ENCODE results near the gene TENM4.

The TENM4 gene

DNA sequence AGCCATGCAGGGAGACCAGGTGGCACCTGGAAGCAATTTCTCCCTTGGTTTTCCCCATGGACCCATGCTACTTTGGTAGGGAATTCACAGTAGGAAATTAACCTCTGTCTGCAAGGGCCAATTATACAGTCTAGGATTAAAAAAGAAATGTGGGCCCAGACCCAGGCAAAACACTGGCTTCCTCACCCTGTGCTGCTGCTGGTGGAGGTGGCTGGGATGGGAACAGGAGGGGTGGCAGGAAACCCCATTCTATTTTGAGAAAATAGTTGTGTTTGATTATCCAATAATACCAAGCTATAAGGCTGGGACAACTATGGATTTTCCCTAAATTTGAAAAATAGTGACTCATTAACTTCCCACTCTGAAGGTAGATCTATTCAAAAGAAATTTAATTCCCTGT, 449.1 kb downstream of the TENM4 start:
- no peak for TF ChIP-seq CTCF (IDR thresholded peaks at IDR 0.05; ENCODE audit: low read depth, low read length, missing control alignments)
- H3K4me3 ChIP-seq (ENCODE audit: low read depth, low read length): no peak overlapping the region
- no peak for DNase-seq (ENCODE audit: low read depth)

DNA sequence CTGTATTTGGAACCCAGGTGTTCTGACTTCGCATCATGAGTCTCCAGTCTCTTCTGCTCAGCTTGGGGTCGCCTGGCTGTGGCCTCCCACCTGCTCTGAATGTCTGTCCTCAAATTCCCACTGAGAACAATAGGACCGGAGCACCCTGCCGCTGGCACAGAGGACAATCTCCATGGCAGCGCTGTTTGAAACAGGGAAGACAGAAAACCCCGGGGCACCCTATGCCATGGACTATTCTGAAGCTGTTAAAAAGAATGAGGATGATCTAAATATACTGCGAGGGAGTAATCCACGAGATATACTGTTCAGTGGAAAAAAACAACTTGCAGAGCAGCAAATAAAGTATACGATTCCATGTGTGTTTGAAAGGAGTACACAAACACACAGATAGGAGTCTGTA, 450.6 kb downstream of the TENM4 start:
- TF ChIP-seq CTCF (IDR thresholded peaks at IDR 0.05; ENCODE audit: low read depth, low read length, missing control alignments): no peak

GRCh38 chr11:78987748-78988147, 453.1 kb downstream of the TENM4 start:
- TF ChIP-seq CTCF (IDR thresholded peaks at IDR 0.05; ENCODE audit: low read depth, low read length, missing control alignments): no peak
- no peak overlapping the region for H3K4me3 ChIP-seq (ENCODE audit: low read depth, low read length)
- DNase-seq (ENCODE audit: low read depth): no peak

More for the DNA sequence above, 450.6 kb downstream of the TENM4 start:
- no peak overlapping the region for H3K4me3 ChIP-seq (ENCODE audit: low read depth, low read length)
- no peak for DNase-seq (ENCODE audit: low read depth)

DNA sequence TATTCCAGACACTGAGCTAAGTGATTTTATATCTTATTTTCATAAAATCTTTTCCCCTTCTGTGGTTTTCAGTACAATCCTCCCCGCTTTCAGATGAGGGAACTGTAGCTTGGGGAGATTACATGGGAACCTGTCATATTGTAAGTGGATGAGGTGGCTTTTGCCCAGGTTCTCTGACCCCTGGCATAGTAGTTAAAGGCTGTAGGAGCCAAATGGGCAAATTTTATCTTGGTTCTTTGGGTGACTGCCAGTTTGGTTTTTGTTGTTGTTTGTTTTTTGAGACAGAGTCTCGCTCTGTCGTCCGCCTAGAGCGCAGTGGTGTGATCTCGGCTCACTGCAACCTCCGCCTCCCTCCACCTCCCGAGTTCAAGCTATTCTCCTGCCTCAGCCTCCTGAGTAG, 454.5 kb downstream of the TENM4 start:
- no peak for TF ChIP-seq CTCF (IDR thresholded peaks at IDR 0.05; ENCODE audit: low read depth, low read length, missing control alignments)
- H3K4me3 ChIP-seq (ENCODE audit: low read depth, low read length): no peak overlapping the region
- DNase-seq (ENCODE audit: low read depth): no peak

DNA sequence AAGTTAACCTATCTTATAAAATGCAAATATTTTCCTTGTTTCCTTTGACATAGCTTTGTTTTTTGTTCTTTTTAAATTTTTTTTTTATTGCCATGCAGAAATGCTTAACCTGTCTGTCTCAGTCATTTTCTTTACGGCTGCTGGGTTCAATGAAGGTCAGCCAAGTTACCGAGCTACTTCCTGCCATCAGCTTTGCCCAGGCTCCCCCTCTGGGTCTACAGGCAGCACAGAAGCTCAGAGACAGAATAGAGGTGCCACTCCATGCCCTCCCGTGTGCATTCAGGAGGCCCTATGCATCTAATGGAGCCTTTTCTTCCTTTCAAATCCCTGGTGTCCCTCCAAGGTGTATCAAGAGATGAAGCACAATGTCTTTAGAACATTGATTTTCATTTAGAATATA, 455.2 kb downstream of the TENM4 start:
- no peak for TF ChIP-seq CTCF (IDR thresholded peaks at IDR 0.05; ENCODE audit: low read depth, low read length, missing control alignments)
- DNase-seq (ENCODE audit: low read depth): no peak
- H3K4me3 ChIP-seq (ENCODE audit: low read depth, low read length): no peak overlapping the region

DNA sequence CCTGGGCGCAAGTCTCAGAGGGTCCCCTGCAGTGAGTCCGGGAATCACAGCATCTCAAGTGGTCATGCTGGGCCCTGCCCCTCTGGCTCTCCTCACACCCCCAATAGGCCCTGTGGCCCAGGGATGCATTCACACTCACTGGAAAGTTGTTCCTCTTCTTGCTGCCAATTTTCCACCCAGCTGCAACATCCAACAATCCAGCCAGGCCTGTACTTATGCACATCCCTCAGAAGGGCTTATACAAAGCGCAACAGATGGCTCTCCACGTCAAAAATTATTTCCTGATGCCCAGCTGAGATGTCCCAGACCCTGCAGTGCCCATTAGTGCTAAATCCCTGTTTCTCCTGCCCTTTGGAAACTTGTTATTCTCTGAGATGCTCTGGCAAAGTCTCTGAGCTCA, 458.4 kb downstream of the TENM4 start:
- H3K4me3 ChIP-seq (ENCODE audit: low read depth, low read length): no peak overlapping the region
- TF ChIP-seq CTCF (IDR thresholded peaks at IDR 0.05; ENCODE audit: low read depth, low read length, missing control alignments): no peak
- DNase-seq (ENCODE audit: low read depth): no peak

DNA sequence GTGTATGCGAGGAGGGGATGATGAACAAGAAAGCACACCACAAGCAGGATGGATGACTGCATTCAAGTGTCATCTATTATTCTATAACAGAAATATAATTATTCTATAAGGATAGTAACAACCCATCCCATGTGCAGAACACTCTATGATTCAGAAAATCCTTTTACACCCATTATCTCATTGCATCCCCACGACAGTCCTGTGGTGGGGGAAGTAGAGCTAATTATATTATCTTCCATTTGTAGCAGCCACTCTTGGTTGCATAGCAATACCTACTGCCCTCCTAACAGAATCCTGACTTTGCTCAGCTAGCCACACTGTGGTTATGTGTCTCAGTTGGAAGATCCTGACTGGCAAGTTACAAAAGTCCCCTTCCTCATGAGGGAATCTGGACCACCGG, 459.7 kb downstream of the TENM4 start:
- TF ChIP-seq CTCF (IDR thresholded peaks at IDR 0.05; ENCODE audit: low read depth, low read length, missing control alignments): no peak

More for the DNA sequence above, 459.7 kb downstream of the TENM4 start:
- DNase-seq (ENCODE audit: low read depth): no peak
- no peak overlapping the region for H3K4me3 ChIP-seq (ENCODE audit: low read depth, low read length)
